SK-N-SH (cell line): ENCODE results near the gene PAPLN. TPM values are rescaled to one million over a fixed set of nuclear protein-coding genes. Genes with fewer than 3 reads are reported as not detected.

Experiments
- CTCF ChIA-PET: fragments of 300-600, 350-600 bp; formaldehyde crosslinking; extraction: SDS; loops from one replicate; lab custom pipeline; 2021; lab: Yijun Ruan, JAX
- POLR2A ChIA-PET: fragments of 350-600 bp; sonication (Branson Sonifier 250); formaldehyde crosslinking; extraction: SDS; loops from one replicate; lab custom pipeline; 2020; ENCODE audit warnings: antibody characterized with exemption, inconsistent platforms; lab: Yijun Ruan, JAX
- DNase-seq: peaks from one replicate; pipeline ENCODE4 v3.0.0; 2012
- H2AFZ ChIP-seq: fragments of 200-600 bp; sonication (generic); 2 replicates; pipeline ENCODE4 v1.8.1; 2016; ENCODE audit warnings: antibody characterized with exemption, mild to moderate bottlenecking, low read depth
- H3F3A ChIP-seq: fragments of 200-600 bp; sonication (generic); replicated peaks from 2 replicates; pipeline ENCODE3; 2016; ENCODE audit warnings: antibody characterized with exemption, mild to moderate bottlenecking; ENCODE audit not compliant: insufficient read depth
- H3K27ac ChIP-seq, 2 experiments: fragments of 200-500 bp in 1 of 2; fragments of 200-600 bp in 1 of 2; sonication (Bioruptor generic) in 1 of 2; sonication (generic), shearing (Covaris generic) in 1 of 2; 2 replicates each; pipeline versions ENCODE4 v1.5.1 to v1.6.1; 2014 to 2016; ENCODE audit warnings: low read depth in 2 of 2, inconsistent platforms in 1 of 2, low read length in 1 of 2, mild to moderate bottlenecking in 1 of 2, mixed read lengths in 1 of 2
- H3K27me3 ChIP-seq: fragments of 200-600 bp; sonication (generic), shearing (Covaris generic); 2 replicates; pipeline ENCODE4 v1.6.1; 2016; ENCODE audit warnings: mixed run types; ENCODE audit not compliant: insufficient read depth
- H3K36me3 ChIP-seq, 2 experiments: fragments of 200-500 bp in 1 of 2; fragments of 200-600 bp in 1 of 2; sonication (Bioruptor generic) in 1 of 2; sonication (generic) in 1 of 2; replicated peaks in 1 of 2; 2 replicates each; pipeline versions ENCODE3 to v1.5.1; 2014 to 2016; ENCODE audit warnings: low read length in 1 of 2, mild to moderate bottlenecking in 1 of 2; ENCODE audit not compliant: insufficient read depth in 2 of 2, control insufficient read depth in 1 of 2
- H3K4me1 ChIP-seq, 2 experiments: fragments of 200-500 bp in 1 of 2; fragments of 200-600 bp in 1 of 2; sonication (Bioruptor generic) in 1 of 2; sonication (generic), shearing (Covaris generic) in 1 of 2; 2 replicates each; pipeline versions ENCODE4 v1.5.1 to v1.6.1; 2014 to 2016; ENCODE audit warnings: low read depth in 1 of 2, low read length in 1 of 2, mixed run types in 1 of 2; ENCODE audit not compliant: insufficient read depth in 2 of 2, control insufficient read depth in 1 of 2
- H3K4me2 ChIP-seq: fragments of 200-600 bp; sonication (generic), shearing (Covaris generic); 2 replicates; pipeline ENCODE4 v1.6.1; 2017; ENCODE audit warnings: mixed run types
- H3K4me3 ChIP-seq, 2 experiments: fragments of 200-500 bp in 1 of 2; fragments of 200-600 bp in 1 of 2; sonication (Bioruptor generic) in 1 of 2; sonication (generic), shearing (Covaris generic) in 1 of 2; 2 replicates each; pipeline versions ENCODE4 v1.5.1 to v1.8.1; 2014 to 2016; ENCODE audit warnings: low read depth in 2 of 2, inconsistent platforms in 1 of 2, low read length in 1 of 2, mild to moderate bottlenecking in 1 of 2, mixed read lengths in 1 of 2, moderate library complexity in 1 of 2
- H3K79me2 ChIP-seq: fragments of 200-600 bp; sonication (generic); 2 replicates; pipeline ENCODE4 v1.8.1; 2017; ENCODE audit warnings: mild to moderate bottlenecking; ENCODE audit not compliant: insufficient read depth
- H3K9ac ChIP-seq: fragments of 200-600 bp; sonication (generic); 2 replicates; pipeline ENCODE4 v1.6.1; 2017; ENCODE audit warnings: mixed run types
- H3K9me2 ChIP-seq: fragments of 200-600 bp; sonication (generic); 2 replicates; pipeline ENCODE4 v1.6.1; 2017; ENCODE audit warnings: mixed run types
- H3K9me3 ChIP-seq: fragments of 200-600 bp; sonication (generic); 2 replicates; pipeline ENCODE4 v1.6.1; 2017; ENCODE audit warnings: mixed run types, mild to moderate bottlenecking, moderate library complexity
- H4K20me1 ChIP-seq: fragments of 200-600 bp; sonication (generic); 2 replicates; pipeline ENCODE4 v1.6.1; 2017; ENCODE audit warnings: mild to moderate bottlenecking, mixed run types; ENCODE audit not compliant: insufficient read depth
- ELF1 ChIP-seq: IDR thresholded peaks from 2 replicates; pipeline ENCODE4 v1.4.0; 2012
- EP300 ChIP-seq, 2 experiments: IDR thresholded peaks; 2 replicates each; pipeline versions ENCODE4 v1.4.0 to v1.6.1; 2012; ENCODE audit warnings: borderline replicate concordance in 1 of 2, low read depth in 1 of 2, low read length in 1 of 2
- FOXM1 ChIP-seq: IDR thresholded peaks from 2 replicates; pipeline ENCODE4 v1.4.0; 2012; ENCODE audit warnings: low read depth, mild to moderate bottlenecking
- JUND ChIP-seq: IDR thresholded peaks from 2 replicates; pipeline ENCODE4 v1.4.0; 2012
- MEF2A ChIP-seq: IDR thresholded peaks from 2 replicates; pipeline ENCODE4 v1.4.0; 2012; ENCODE audit warnings: low read depth, borderline replicate concordance
- NFIC ChIP-seq: IDR thresholded peaks from 2 replicates; pipeline ENCODE4 v1.4.0; 2012; ENCODE audit warnings: borderline replicate concordance
- NRF1 ChIP-seq: IDR thresholded peaks from 2 replicates; pipeline ENCODE4 v1.6.1; 2012; ENCODE audit warnings: low read depth, mild to moderate bottlenecking, low read length
- POLR2AphosphoS5 ChIP-seq: IDR thresholded peaks from 2 replicates; pipeline ENCODE4 v1.6.1; 2012; ENCODE audit warnings: low read depth, low read length
- RCOR1 ChIP-seq: fragments of 150-350 bp; IDR thresholded peaks from 2 replicates; pipeline ENCODE4 v1.6.1; 2017; ENCODE audit warnings: antibody characterized with exemption, low read length
- RXRA ChIP-seq: IDR thresholded peaks from 2 replicates; pipeline ENCODE4 v1.4.0; 2012; ENCODE audit warnings: low read depth, mild to moderate bottlenecking, borderline replicate concordance
- TAF1 ChIP-seq: IDR thresholded peaks from 2 replicates; pipeline ENCODE4 v1.6.1; 2012; ENCODE audit warnings: low read depth, mild to moderate bottlenecking, low read length, moderate library complexity, borderline replicate concordance
- TCF12 ChIP-seq: IDR thresholded peaks from 2 replicates; pipeline ENCODE4 v1.4.0; 2012
- TEAD4 ChIP-seq: IDR thresholded peaks from 2 replicates; pipeline ENCODE4 v1.4.0; 2012; ENCODE audit warnings: mild to moderate bottlenecking, borderline replicate concordance; ENCODE audit not compliant: insufficient read depth
- YY1 ChIP-seq: IDR thresholded peaks from 2 replicates; pipeline ENCODE4 v1.4.0; 2012; ENCODE audit warnings: low read depth, mild to moderate bottlenecking
- WGBS: methylation state at CpG from one replicate; pipeline ENCODE4 v1.1.6; 2017; ENCODE audit warnings: low lambda C conversion rate; 5-methylcytosine and 5-hydroxymethylcytosine counted together
- polyA plus RNA-seq, 3 experiments: library from polyadenylated mRNA; depleted of rRNA; stranded (reverse); fragments of >200 nt; gene quantifications; 2 replicates each; pipeline ENCODE4 v1.2.3, GENCODE V29; 2012
- TF ChIP-seq, protein P1 (sequence below): fragments of 200-600 bp; sonication (generic); IDR thresholded peaks from 2 replicates; pipeline ENCODE4 v1.6.1; 2017; ENCODE audit warnings: antibody characterized with exemption, mild to moderate bottlenecking, moderate library complexity
- TF ChIP-seq, protein P2 (sequence below): IDR thresholded peaks from 2 replicates; pipeline ENCODE4 v1.6.1; 2012; ENCODE audit warnings: mild to moderate bottlenecking, low read depth, low read length, moderate library complexity
- TF ChIP-seq, protein P3 (sequence below): IDR thresholded peaks from 2 replicates; pipeline ENCODE4 v1.4.0; 2012; ENCODE audit warnings: low read depth, borderline replicate concordance

The PAPLN gene
- polyA plus RNA-seq, 1 of the 3 experiments (the other 2 are of a cell fraction) = 0.13 TPM

DNA sequence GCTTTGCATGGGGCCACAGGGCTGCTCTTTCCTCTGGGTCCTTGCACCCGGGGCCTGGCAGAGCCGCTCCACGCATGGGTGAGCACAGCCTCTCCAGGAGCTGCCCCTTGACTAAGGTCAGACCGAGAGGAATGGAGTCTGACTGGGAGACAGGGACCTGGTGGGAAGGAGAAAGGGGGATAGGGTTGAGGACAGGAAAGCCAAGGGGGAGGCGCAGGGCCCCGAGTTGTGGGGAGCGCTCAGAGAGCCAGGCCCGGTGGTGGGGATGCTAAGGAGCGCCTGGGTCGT lies 16.0 kb downstream of the PAPLN start:
- Histone ChIP-seq H3F3A (no peaks in the 10 kb centered on the region), H3K79me2 (no peaks in the 10 kb centered on the region), H3K9me2 (no peaks in the 10 kb centered on the region), H3K9me3 (no peaks in the 10 kb centered on the region), H4K20me1 (no peaks in the 10 kb centered on the region), H3K4me1 (no peaks in the 10 kb centered on the region), H3K9ac (no peak overlapping the region), H3K27me3 (no peaks in the 10 kb centered on the region), H3K4me2 (no peak overlapping the region), H3K36me3 (no peaks in the 10 kb centered on the region), H2AFZ (no peak overlapping the region), H3K27ac (no peak overlapping the region), H3K4me3 (no peak overlapping the region)
- TF ChIP-seq YY1 (no peak), NFIC (no peak), TAF1 (no peak), RCOR1 (no peak), MEF2A (no peak), EP300 (IDR thresholded peaks at IDR 0.05; ENCODE audit: borderline replicate concordance in 1 of 2, low read depth in 1 of 2, low read length in 1 of 2) (no peak), POLR2AphosphoS5 (no peak), FOXM1 (no peak), ELF1 (no peak), NRF1 (no peak), JUND (no peak), TCF12 (no peak), TEAD4 (no peak), RXRA (no peak)
- TF ChIP-seq, protein P1, sequence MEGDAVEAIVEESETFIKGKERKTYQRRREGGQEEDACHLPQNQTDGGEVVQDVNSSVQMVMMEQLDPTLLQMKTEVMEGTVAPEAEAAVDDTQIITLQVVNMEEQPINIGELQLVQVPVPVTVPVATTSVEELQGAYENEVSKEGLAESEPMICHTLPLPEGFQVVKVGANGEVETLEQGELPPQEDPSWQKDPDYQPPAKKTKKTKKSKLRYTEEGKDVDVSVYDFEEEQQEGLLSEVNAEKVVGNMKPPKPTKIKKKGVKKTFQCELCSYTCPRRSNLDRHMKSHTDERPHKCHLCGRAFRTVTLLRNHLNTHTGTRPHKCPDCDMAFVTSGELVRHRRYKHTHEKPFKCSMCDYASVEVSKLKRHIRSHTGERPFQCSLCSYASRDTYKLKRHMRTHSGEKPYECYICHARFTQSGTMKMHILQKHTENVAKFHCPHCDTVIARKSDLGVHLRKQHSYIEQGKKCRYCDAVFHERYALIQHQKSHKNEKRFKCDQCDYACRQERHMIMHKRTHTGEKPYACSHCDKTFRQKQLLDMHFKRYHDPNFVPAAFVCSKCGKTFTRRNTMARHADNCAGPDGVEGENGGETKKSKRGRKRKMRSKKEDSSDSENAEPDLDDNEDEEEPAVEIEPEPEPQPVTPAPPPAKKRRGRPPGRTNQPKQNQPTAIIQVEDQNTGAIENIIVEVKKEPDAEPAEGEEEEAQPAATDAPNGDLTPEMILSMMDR = no peak
- TF ChIP-seq, protein P2, sequence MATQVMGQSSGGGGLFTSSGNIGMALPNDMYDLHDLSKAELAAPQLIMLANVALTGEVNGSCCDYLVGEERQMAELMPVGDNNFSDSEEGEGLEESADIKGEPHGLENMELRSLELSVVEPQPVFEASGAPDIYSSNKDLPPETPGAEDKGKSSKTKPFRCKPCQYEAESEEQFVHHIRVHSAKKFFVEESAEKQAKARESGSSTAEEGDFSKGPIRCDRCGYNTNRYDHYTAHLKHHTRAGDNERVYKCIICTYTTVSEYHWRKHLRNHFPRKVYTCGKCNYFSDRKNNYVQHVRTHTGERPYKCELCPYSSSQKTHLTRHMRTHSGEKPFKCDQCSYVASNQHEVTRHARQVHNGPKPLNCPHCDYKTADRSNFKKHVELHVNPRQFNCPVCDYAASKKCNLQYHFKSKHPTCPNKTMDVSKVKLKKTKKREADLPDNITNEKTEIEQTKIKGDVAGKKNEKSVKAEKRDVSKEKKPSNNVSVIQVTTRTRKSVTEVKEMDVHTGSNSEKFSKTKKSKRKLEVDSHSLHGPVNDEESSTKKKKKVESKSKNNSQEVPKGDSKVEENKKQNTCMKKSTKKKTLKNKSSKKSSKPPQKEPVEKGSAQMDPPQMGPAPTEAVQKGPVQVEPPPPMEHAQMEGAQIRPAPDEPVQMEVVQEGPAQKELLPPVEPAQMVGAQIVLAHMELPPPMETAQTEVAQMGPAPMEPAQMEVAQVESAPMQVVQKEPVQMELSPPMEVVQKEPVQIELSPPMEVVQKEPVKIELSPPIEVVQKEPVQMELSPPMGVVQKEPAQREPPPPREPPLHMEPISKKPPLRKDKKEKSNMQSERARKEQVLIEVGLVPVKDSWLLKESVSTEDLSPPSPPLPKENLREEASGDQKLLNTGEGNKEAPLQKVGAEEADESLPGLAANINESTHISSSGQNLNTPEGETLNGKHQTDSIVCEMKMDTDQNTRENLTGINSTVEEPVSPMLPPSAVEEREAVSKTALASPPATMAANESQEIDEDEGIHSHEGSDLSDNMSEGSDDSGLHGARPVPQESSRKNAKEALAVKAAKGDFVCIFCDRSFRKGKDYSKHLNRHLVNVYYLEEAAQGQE = no peak
- TF ChIP-seq, protein P3, sequence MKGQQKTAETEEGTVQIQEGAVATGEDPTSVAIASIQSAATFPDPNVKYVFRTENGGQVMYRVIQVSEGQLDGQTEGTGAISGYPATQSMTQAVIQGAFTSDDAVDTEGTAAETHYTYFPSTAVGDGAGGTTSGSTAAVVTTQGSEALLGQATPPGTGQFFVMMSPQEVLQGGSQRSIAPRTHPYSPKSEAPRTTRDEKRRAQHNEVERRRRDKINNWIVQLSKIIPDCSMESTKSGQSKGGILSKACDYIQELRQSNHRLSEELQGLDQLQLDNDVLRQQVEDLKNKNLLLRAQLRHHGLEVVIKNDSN = no peak
- no peak for DNase-seq
- ChIA-PET POLR2A (no interaction called here), CTCF (no interaction called here)
- 75% methylated on average over 7 of the region's 10 CpGs for WGBS
